KG1 (cell line): ENCODE data around the gene PLXNB3.

Experiments
- DNase-seq: peaks from one replicate; lab custom pipeline; 2025; lab: John Stamatoyannopoulos, UW

The PLXNB3 gene

GRCh38 chrX:153762626-153763173, 1.3 kb upstream of the PLXNB3 start:
- DNase-seq: no peak

- no peak for DNase-seq
These were observed 634 bp upstream of the PLXNB3 start for GRCh38 chrX:153763298-153763932.

- no peak for DNase-seq
These were observed 713 bp downstream of the PLXNB3 start for GRCh38 chrX:153764786-153765137.

DNA sequence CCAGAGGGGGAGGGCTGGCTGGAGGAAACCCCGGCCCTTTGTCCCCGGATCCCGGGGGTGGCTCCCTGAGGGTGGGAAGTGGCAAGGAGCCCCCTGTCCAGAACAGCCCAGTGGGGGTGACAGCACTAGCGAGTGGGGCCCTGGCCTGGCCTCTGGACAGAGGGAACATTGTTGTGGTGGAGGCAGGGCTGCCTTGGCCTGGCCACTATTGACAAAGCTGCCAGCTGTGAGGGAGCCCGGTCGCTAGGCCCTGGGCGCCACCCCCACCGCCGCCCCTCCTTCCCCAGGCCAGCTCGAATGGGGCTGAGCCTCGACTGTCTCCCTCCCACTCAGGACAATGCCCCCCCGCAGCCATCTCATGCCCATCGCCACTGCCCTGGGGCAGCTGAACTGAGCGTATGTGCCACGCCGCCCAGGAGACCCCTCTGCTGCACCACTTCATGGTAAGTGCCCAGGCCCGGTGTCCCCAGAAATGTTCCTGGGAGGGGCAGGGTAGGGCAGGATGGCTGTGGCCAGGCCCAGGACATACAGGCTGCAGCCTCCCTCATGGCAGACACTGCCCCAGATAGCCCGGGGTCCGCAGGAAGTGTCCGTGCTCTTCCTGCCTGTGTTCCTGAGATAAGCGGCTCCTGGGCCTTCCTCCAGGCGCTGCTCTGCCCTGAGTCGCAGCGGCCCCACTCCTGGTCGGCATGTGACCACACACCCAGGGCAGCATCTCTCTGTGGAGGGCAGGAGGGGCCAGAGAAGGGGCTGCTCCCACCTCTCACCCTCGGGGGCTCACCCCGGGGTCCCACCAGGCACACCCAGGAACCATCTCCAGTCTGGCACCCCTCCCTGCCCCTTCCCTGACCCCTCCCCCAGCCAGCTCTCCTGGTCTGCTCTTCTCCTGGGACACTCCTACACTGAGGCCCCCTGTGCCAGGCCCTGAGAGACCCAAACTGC, 1.4 kb downstream of the PLXNB3 start:
- DNase-seq: no peak

DNA sequence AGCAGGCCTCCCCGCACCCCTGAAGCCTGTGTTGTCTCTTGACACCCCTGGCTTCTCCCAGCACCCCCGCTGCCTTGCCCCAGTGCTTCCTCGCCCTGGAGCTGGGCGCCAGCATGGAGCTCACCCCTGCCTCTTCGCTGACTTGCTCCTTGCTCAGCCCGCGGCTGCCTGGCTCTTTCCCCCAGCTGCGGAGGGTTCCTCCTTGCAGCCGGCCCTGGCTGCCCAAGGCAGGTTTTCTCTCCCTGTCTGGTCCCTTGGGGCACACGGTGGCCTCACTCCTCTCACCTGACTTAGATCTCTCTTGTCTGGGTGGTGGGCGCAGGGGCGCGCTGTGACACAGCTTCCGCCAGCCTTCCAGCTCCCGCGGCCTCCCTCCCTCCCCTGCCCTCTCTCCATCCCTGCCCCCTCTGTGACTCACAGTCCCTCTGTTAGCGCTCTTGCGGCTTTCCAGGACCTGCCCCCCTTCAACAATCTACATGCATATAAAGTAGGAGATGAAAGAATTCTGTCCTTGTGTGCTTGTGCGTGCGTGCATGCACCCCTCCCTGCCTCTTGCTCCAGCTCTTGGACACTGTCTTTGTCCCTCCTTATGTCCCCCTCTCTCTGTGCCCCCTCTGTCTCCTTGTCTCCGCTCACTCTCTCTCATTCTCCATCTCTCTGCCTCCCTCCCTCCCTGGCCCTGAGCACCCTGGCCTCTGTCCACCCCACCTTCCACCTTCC, 2.2 kb downstream of the PLXNB3 start:
- DNase-seq: no peak

DNA sequence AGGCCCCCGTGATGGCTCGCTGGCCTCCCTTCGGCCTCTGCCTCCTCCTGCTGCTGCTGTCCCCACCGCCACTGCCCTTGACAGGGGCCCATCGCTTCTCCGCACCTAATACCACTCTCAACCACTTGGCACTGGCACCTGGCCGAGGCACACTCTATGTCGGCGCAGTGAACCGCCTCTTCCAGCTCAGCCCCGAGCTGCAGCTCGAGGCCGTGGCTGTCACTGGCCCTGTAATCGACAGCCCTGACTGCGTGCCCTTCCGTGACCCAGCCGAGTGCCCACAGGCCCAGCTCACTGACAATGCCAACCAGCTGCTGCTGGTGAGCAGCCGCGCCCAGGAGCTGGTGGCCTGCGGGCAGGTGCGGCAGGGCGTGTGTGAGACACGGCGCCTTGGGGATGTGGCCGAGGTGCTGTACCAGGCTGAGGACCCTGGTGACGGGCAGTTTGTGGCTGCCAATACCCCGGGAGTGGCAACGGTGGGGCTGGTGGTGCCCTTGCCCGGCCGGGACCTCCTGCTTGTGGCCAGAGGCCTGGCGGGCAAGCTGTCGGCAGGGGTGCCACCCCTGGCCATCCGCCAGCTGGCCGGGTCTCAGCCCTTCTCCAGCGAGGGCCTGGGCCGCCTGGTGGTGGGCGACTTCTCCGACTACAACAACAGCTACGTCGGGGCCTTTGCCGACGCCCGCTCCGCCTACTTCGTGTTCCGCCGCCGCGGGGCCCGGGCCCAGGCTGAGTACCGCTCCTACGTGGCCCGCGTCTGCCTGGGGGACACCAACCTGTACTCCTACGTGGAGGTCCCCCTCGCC, 3.0 kb downstream of the PLXNB3 start:
- no peak for DNase-seq

GRCh38 chrX:153767674-153768055, 3.6 kb downstream of the PLXNB3 start:
- DNase-seq: no peak

DNA sequence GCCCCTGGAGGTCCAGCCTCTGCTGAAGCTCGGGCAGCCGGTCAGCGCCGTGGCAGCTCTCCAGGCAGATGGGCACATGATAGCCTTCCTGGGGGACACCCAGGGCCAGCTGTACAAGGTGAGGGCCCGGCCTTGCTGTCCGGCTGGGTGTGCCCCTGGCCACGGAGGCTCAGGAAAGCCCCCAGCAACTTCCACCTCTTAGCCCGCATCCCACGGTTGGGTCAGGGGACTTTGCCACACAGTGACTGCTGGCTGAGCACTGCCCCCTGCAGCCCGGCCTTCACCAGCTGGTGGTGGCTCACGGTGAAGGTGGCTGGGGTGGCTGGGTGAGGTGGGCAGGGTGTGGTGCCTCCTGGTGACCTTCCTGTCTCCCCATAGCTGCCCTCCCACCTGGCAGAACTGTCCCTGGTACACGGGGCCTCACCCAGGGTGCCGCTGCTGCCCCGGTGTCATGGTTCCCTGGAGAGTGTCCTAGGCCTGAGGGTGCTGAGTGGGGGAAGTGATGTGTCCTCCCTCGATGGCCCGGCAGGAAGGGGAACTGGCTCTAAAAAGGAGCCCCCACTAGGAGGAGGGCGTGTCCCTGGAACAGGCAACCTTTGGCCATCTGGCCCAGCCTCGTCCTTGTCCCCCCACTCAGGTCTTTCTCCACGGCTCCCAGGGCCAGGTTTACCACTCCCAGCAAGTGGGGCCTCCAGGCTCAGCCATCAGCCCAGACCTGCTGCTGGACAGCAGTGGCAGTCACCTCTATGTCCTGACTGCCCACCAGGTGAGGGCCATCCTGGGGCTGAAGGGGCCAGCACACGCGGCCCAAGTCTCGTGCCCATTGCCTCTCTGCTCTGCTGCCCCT, 4.5 kb downstream of the PLXNB3 start:
- DNase-seq: no peak

DNA sequence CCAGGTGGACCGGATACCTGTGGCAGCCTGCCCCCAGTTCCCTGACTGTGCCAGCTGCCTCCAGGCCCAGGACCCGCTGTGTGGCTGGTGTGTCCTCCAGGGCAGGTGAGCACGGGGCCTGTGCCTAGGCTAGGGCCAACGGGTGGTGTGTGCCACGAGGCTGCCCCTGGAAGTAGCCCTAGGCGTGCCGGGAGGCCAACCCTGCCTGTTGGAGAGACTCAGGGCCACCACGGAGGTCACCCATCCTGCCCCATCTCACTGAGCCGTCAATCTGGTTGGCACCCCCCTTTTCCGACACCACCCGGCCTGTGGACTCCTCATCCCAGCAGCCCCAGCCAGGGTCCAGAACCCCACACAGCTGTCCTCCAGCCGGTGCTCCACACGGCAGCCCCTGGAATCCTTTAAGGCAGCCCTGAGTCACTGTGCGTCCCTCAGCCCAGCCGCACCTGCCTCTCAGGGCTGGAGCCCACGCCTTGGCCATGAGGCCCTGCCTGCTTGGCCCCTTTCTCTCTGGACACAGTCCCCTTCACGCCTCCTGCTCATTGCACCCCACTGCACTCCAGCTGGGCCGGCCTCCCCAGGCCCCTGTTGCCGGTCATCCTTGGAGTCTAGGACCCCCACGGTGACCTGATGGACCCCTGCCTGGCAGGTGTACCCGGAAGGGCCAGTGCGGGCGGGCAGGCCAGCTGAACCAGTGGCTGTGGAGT, 5.3 kb downstream of the PLXNB3 start:
- no peak for DNase-seq

DNA sequence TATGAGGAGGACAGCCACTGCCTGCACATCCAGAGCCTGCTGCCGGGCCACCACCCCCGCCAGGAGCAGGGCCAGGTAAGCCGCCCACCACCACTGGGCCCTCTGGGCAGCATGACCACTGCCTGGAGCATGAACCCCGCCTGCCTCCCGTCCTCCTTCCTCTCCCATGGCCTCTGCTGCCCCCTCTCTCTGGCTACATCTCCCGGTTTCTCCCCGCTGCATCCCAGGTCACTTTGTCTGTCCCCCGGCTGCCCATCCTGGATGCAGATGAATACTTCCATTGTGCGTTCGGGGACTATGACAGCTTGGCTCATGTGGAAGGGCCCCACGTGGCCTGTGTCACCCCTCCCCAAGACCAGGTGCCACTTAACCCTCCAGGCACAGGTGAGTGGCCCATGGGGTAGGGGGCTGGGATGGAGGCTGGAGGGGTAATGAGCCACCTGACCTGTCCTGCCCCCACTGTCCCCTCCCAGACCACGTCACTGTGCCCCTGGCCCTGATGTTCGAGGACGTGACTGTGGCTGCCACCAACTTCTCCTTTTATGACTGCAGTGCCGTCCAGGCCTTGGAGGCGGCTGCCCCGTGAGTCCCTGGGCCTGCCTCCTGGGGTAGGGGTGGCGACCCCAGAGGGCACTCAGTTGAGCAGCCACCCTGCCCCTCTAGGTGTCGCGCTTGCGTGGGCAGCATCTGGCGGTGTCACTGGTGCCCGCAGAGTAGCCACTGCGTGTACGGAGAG, 6.0 kb downstream of the PLXNB3 start:
- no peak for DNase-seq

DNA sequence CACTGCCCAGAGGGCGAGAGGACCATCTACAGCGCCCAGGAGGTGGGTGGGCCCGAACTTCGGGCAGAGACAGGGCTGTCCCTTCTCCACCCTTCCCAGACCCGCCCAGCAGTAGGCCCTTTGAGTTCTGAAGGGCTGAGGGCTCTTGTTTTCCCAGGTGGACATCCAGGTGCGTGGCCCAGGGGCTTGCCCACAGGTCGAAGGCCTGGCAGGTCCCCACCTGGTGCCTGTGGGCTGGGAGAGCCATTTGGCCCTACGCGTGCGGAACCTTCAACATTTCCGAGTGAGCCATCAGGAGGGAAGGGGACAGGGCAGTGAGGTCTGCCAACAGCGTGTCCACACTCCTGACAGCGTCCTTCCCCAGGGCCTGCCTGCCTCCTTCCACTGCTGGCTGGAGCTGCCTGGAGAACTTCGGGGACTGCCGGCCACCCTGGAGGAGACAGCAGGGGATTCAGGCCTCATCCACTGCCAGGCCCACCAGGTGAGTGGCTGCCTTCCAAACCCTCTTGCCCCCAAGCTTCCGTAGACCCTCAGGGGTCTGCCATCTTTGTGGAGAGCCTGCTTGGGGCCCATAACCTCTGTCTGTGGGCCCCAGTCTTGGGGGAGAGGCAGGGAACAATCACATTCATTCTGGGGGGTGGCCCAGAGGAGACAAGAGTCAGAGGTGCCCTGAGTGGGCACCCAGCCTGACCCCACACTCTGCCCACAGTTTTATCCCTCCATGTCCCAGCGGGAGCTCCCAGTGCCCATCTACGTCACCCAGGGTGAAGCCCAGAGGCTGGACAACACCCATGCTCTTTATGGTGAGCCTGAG, 6.8 kb downstream of the PLXNB3 start:
- DNase-seq: no peak

- no peak for DNase-seq
These were observed 7.6 kb downstream of the PLXNB3 start for GRCh38 chrX:153771415-153772315.

GRCh38 chrX:153772316-153773217, 8.5 kb downstream of the PLXNB3 start:
- DNase-seq: no peak

GRCh38 chrX:153773218-153773611, 9.2 kb downstream of the PLXNB3 start:
- no peak for DNase-seq

DNA sequence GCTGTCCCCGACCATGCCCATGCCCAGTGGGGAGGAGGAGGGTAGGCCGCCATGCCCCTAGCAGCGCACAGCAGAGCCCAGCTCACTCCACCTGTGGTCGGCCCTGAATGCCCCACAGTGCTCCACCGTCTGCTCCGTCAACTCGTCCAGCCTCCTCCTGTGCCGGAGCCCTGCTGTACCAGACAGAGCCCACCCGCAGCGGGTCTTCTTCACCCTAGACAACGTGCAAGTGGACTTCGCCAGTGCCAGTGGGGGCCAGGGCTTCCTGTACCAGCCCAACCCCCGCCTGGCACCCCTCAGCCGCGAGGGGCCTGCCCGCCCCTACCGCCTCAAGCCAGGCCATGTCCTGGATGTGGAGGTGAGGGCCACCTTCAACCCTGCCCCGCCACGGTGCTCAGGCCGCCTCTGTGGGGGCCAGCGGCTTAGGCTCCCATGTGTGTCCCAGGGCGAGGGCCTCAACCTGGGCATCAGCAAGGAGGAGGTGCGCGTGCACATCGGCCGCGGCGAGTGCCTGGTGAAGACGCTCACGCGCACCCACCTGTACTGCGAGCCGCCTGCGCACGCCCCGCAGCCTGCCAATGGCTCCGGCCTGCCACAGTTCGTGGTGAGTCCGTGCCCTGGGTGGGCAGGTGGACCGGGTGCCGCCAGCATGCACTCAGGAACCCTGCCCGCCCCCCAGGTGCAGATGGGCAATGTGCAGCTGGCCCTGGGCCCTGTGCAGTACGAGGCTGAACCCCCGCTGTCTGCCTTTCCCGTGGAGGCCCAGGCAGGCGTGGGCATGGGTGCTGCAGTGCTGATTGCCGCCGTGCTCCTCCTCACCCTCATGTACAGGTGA, 9.9 kb downstream of the PLXNB3 start:
- no peak for DNase-seq
